ENCODE data around the gene CAPZA1.

Gene CAPZA1

DNA sequence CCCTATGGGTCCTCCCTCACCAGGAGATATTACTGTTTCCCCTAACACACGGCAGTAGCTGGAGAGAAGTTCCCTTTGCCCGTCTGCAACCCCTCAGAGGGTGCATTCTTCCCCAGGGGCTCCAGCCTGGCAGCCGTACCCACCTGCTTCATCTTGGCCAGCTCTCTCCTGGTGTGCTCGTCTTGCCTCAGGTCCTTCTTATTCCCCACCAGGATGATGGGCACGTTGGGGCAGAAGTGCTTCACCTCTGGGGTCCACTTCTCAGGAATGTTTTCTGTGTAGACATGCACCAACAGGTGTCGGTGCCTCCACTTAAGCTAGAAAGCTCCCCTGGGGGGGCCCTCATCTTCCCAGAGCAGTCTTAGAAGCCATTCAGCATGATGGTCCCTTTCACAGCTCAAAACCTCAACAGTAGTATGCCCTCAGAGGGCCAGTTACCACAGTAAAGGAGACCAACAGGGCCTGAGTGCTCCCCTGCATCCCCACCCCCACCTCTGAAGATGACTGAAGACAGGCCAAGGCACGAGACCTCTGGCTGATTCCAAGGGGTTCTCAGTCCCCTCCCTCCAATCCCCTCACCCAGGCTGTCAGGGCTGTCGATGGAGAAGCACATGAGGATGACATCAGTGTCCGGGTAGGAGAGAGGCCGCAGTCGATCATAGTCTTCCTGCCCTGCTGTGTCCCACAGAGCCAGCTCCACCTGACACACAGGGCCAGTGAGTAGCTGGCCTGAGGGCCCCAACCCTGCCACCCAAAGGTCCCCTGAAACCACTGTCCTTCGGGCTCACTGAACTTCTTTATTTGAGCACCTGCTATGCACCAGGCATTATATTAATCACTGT lies 83.0 kb downstream of the CAPZA1 start:
- no peak for DNase-seq

DNA sequence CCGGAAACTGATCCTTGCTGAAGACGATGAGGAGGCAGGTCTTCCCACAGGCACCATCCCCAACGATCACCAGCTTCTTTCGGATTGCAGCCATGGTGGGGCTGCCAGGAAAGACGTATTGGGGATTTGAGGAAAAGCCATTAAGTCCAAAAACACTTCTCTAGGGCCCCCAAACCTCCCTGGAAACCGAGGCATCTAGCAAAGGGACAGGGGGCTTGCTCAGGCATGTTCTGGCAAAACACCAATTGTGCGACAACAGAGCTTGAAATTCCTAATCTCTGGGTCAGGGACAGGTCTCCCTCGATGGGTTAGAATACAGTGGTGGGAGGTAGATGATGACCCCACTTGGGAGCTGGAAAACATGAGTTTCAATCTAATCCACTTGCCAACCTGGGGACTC lies 84.1 kb downstream of the CAPZA1 start:
- no peak for DNase-seq

DNA sequence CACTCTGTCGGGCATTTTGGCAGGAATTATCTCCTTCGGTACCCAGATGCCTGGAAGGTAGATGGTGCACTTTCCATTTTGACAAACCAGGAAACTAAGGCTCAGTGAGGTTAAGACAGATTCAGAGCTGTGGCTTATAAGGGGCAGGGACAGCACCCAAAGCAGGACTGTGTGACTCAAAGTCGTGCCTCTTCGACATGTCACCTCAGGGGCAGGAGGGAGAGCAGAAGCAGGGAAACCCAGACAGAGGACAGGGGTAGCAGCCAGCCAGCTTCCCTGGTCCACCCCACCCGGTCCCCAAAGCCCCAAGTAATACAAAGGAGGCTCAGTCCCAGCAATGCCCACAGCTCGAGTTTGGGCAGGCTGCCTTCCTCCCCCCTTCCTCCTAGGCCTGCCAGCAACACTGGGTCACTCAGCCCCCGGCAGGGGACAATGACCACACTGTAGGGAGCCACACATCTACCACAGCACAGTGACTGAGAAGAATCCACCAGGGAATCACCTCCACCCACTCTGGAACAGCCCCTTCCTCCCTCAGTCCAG lies 84.8 kb downstream of the CAPZA1 start:
- DNase-seq, result no peak

DNA sequence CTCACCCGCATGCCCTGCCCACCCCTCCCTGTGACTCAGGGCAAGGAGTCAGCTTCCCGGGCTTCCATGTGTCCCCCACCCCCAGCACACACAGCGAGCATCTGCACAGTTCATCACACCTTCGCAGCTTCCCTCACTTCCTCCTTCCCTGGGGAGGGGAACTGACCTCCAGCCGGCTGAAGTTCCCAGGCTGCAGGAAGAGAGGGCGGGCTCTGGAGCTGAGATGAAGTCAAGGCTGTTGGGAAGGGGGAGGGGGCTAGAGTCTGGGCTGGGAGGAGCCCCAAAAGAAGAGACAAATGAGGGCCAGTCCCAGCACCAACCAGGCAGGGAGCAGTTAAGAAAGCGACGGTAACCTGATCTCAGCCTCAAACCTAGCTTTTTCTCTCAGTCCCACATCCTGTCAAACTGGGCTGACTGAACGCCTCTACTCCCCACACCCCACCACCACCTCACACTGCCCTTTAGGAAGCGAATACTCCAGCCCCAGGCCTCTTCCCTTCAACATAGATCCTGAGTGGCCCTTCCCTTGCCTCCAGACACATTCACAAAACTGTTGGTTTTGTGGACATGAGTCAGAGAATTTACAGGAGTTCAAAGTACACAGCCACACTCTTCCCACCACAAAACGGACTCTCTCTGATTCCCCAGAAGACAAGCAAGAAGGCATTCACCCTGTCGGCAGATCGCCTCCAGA lies 85.4 kb downstream of the CAPZA1 start:
- DNase-seq, result peak; percentile 95

DNA sequence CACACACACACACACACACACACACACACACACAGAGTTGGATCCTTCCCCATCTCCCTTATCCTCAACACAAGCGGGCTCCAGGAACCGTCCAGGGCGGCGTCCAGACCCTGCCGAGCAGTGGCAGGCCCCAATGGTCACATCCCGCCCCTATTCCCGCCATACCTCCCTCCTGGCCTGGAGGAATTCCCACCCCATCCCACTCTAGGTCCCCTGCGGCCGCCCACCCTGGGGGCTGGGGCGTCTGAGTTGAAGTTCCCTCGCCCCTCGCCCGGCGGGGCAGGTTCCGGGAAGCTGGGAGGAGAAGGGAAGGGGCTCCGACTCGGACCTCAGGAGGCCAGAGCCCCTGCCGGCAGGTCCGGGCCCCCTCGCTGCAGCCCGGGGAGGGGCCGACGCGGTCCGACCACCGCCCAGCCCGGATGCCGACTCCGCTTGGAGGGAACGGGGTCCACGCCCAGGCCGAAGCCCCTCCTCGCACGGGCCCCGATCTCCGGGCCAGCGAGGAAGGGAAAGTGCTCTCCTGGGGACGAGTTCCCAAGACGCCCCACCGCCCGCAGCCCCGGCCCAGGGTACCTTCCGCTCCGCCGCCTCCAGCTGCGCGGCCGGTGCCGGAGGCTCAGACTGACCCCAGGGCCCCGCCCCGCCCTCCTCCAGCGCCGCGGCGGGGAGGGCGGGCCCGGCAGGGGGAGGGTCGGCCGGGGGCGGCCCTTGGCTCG lies 87.0 kb downstream of the CAPZA1 start, which contains the start of gene RHOC:
Gene RHOC (minus strand): TSS at position 623 of the 716 bp plus-strand sequence. CDS start 3,328 bp downstream, outside the sequence.
- DNase-seq, result peak; percentile 81

DNA sequence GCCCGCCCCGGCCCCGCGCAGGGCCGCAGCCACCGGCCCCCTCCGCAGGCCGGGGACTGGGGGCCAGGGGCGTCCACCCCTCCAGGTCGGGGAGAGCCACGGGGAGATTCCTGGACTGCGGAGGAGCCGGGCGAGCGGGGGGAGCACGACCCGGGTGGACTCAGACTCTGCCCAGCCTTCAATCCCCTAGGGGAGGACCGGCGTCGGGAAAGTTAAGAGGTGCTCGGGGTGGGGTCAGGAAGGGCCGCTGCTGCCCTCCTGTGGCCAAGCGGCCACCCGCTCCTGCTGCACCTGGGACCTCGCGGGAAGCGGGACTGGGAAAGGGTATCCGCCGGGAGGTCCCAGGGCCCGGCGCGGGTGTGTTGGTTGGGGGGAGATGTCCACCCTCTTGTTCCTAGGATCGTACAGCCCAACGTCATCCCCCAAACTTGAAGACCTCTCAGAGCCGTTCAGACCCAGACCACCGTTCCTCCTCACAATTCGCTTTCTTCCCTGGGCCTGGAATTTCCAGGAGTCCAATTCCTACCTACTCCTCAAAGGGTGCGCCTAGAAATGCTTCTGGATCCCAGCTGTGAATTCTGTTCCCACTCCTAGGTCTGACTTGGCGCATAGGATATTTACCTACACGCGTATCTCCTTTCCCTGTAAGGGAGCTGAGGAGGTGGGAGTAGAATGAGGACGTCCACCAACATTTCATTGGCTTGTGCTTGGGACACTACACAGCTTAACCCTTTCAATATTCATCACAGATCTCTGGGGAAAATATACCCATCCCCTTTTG lies 87.8 kb downstream of the CAPZA1 start:
- DNase-seq, result peak; percentile 91

- no peak for DNase-seq
Measured at GRCh38 chr1:112708002-112708448, 88.4 kb downstream of the CAPZA1 start.

DNA sequence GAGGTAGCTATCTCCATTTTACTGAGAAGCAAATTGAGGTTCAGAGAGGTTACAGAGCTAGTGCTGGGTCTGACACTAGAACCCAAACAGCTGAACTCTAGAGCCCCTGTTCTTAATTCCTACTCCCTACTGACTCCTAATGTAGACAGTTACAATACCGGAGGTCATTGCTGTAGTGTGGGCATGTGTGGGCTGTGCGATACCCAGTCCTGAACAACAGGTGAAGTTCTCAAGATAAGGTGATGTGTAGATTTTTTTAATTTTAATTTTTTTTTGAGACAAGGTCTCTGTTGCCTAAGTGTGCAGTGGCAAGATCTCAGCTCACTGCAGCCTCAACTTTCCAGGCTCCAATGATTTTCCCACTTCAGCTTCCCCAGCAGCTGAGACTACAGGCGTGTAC lies 88.9 kb downstream of the CAPZA1 start:
- no peak for DNase-seq

GRCh38 chr1:112710159-112710558 lies 90.5 kb downstream of the CAPZA1 start:
- DNase-seq, result no peak

GRCh38 chr1:112710586-112710985 lies 91.0 kb downstream of the CAPZA1 start:
- DNase-seq, result no peak

DNA sequence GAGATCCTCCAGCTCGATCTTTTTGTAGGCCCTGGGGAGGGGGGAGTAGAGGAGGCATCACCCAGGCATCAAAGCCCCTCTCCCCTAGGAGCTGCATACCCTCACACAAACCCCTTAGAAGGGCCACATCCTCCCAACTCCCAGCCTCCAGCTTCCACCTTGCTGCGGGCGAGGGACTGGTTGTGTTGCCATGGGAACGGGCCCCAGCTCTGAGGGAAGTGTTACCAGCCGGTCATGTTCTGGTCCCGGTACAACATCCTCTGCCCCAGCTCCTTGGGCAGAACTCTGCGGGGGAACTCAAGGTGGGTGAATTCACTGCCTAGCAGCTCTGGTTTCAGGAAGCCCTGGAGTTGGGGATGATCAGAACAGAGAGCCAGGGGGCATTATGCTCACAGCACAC lies 91.4 kb downstream of the CAPZA1 start:
- no peak for DNase-seq

GRCh38 chr1:112711670-112712069 lies 92.0 kb downstream of the CAPZA1 start:
- DNase-seq, result no peak

- DNase-seq, result no peak
Measured at GRCh38 chr1:112712191-112712590, 92.6 kb downstream of the CAPZA1 start.

GRCh38 chr1:112712701-112713128 lies 93.1 kb downstream of the CAPZA1 start:
- no peak for DNase-seq

DNA sequence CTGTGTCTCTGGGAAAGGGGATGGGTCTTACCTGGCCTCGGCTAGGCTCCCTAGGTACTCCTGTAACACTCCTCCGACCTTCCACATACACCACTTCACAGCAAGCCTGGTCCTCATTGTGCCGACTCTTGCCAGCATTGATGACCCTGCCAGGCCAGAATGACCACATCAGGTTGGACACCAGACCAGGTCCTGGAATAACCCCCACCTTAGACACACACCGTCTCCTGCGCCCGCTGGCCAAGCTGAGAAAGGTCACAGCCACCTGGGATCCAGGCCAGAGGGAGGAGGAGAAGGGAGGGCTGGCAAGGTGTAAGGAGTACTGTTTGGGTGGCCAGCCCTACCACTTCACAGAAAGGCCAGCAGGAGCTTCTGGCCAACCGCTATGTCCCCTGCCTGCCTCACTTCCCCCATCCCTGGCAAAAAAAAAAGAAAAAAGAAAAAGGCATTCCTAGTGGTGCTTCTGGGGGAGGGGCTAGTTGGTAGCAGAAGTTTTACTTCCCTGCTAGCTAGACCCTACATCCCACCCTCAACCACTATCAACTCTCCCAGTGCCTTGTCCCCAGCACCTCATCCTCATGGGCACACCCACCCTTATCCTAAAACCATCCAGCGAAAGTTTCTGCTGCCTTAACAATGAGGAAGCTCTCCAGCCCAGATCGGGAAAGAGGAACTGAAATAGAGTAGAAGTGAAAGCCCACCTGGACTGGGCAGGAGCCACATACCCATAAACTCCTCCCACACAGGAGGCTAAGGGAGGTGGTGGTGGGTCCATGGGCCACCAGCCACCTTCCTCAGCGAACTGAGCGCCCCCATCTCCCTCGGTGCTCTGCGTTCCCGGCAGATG lies 94.1 kb downstream of the CAPZA1 start:
- DNase-seq, result no peak

DNA sequence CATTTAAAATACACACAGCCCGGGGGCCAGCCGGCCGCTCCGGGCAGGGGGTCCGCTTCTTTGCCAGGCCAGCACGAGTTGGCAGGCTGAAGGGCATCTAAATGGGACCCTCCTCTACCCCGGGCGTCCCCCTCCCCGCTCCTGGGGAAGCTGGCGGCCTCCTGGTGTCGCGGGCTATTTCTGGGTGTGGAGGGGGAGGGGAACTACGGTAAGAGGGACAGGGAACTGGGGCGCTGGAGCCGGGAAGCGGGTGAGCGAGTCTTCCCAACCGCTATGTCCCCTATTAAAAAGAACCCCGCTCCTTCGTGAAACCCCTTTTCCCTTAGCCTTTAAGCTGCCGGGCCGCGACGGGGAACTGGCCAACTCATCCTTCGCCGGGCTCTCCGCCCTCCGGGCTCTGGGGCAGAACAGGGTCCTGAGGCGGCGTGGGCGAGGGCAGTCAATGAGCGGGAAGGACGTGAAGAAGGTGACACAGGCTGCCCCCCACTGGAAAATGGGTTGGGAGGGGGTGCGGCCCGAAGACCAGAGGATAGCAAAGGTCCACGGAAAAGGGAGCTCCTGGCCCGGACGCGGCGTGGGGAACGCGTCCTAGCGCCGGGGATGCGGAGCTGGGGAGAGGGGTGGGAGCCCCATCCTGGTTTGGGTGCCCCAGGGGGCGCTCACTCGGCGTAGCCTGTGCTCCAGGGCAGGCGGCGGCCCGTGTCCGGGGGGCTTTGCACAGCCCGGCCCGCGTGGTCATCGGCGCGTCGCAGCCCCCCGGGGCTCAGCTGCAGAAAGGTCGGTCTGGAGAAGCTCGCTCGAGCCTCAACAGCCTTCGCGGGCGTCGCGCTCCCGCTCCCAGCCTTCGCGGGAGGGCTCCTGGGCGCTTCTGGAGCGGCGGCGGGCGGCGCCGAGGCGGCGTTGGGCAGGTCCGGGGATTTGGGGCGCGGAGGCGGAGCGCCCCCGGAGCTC lies 95.0 kb downstream of the CAPZA1 start:
- DNase-seq, result peak; percentile 50

GRCh38 chr1:112715264-112716053 lies 95.8 kb downstream of the CAPZA1 start, which contains the start of gene PPM1J:
TSS of gene PPM1J (minus strand) at chr1:112715332. CDS start at chr1:112715301, 31 bp downstream.
- peak; percentile 95 for DNase-seq

DNA sequence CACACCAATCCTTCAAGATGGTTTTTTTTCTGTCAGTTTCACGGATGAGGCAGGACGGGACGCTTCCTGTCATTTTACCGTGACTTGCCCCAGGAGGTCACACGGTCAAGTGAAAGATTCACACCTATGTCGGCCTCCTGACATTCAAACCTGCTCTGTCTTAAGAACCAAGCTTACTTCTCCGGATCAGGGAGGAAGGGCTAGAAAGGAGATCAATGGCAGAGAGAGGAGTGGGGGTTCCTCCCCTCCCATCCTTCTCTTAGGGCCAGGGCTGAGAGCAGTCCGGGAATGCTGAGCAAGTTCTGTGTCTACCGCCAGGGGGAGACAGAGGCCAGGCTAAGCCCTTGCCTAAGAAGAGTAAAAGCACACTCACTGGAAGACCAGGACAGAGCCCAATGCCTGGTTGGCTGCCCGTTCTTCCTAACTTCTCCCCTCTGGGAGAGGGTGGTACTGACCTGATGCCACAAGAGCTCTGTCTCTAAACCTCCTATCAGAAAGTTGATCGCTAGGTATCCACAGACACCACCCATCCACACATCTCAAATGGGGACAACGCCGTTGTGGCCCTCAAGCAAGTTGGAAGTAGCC lies 96.6 kb downstream of the CAPZA1 start:
- peak; percentile 94 for DNase-seq
